Adipocyte (in vitro differentiated cells): ENCODE data around the gene TIGIT.
A peak's percentile ranks its signal among the peaks of the same experiment; 100 is the strongest.

Experiments used
- DNase-seq: peaks from one replicate; pipeline ENCODE4 v3.0.0-alpha.2; 2015; ENCODE audit warnings: low read depth
- H3K27me3 ChIP-seq: replicated peaks from 2 replicates; pipeline ENCODE4 v1.7.0; 2013; ENCODE audit warnings: mild to moderate bottlenecking, low read length, moderate library complexity; ENCODE audit not compliant: control insufficient read depth, insufficient read depth
- H3K36me3 ChIP-seq: 2 replicates; pipeline ENCODE4 v1.7.0; 2013; ENCODE audit warnings: low read length, mild to moderate bottlenecking, moderate library complexity; ENCODE audit not compliant: control insufficient read depth, insufficient read depth, severe bottlenecking
- H3K4me1 ChIP-seq: 2 replicates; pipeline ENCODE4 v1.7.0; 2013; ENCODE audit warnings: mild to moderate bottlenecking, low read length, moderate library complexity; ENCODE audit not compliant: control insufficient read depth, insufficient read depth
- H3K4me3 ChIP-seq: 2 replicates; pipeline ENCODE4 v1.7.0; 2013; ENCODE audit warnings: mild to moderate bottlenecking, low read length, moderate library complexity
- H3K9ac ChIP-seq: 2 replicates; pipeline ENCODE4 v1.7.0; 2013; ENCODE audit warnings: mild to moderate bottlenecking, low read length, moderate library complexity
- H3K9me3 ChIP-seq: 2 replicates; pipeline ENCODE4 v1.7.0; 2013; ENCODE audit warnings: mild to moderate bottlenecking, low read length, moderate library complexity; ENCODE audit not compliant: control insufficient read depth

The TIGIT gene

DNA sequence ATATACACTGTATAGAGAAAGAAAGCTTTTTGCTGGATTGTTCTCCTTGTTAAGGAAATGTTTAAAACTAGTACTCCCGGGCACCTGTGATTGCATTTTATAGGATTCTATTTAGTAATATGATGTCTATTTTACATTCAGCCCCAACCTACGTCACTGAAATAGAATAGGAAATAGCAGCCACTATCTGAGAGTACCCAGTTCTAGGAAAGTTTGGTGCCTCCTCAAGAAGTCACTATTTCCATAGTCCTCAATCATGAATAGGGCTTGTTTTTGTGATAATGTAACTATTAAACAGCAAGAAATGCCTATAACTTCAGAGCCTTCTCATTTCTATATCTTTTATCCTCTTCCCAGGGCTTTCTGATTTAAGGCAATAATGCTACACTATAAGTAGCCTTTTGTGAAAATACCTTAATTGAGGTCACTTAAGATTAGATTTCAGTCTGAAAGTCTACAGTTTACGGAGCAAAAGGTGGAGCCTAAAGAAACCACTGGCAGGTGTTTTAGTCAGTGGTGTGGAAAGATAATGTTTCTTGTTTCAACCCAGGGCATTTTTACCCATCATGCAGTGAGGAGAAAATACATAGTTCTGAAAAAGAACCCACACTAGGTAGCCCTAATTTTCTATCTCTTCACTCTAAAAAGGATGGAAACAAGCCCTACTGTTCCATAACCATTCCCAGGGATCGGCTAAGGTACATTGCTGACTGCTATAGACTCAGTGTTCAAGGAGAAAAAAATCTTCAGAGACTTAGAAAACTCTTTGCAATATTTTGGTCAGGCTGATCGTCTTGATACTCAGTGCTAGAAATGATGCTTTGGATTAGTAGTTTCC, 38.7 kb downstream of the TIGIT start:
- no peaks in the 10 kb centered on the region for H3K4me1 ChIP-seq
- H3K36me3 ChIP-seq, result peaks cover 19% of the 10 kb centered on the region
- H3K9ac ChIP-seq, result no peak overlapping the region
- no peak for DNase-seq
- H3K4me3 ChIP-seq, result no peak overlapping the region
- no peaks in the 10 kb centered on the region for H3K9me3 ChIP-seq
- no peaks in the 10 kb centered on the region for H3K27me3 ChIP-seq

- Histone ChIP-seq H3K36me3 (peaks cover 24% of the 10 kb centered on the region), H3K4me3 (no peak overlapping the region), H3K9ac (no peak overlapping the region), H3K4me1 (no peaks in the 10 kb centered on the region), H3K27me3 (no peaks in the 10 kb centered on the region), H3K9me3 (no peaks in the 10 kb centered on the region)
- no peak for DNase-seq
Measured at GRCh38 chr3:114333180-114333922, 39.5 kb downstream of the TIGIT start.

GRCh38 chr3:114333923-114334240, 40.1 kb downstream of the TIGIT start:
- Histone ChIP-seq H3K27me3 (no peaks in the 10 kb centered on the region), H3K9ac (no peak overlapping the region), H3K4me3 (no peak overlapping the region), H3K36me3 (peaks cover 29% of the 10 kb centered on the region), H3K9me3 (no peaks in the 10 kb centered on the region), H3K4me1 (no peaks in the 10 kb centered on the region)
- no peak for DNase-seq

GRCh38 chr3:114336122-114336697, 42.4 kb downstream of the TIGIT start:
- peak; percentile 36 for DNase-seq
- Histone ChIP-seq H3K9me3 (no peaks in the 10 kb centered on the region), H3K9ac (no peak overlapping the region), H3K4me3 (no peak overlapping the region), H3K4me1 (no peaks in the 10 kb centered on the region), H3K36me3 (peaks cover 37% of the 10 kb centered on the region), H3K27me3 (no peaks in the 10 kb centered on the region)

GRCh38 chr3:114336857-114337256, 43.0 kb downstream of the TIGIT start:
- Histone ChIP-seq H3K4me3 (no peak overlapping the region), H3K27me3 (no peaks in the 10 kb centered on the region), H3K9ac (no peak overlapping the region), H3K9me3 (no peaks in the 10 kb centered on the region), H3K36me3 (peaks cover 37% of the 10 kb centered on the region), H3K4me1 (no peaks in the 10 kb centered on the region)
- DNase-seq, result no peak

- no peaks in the 10 kb centered on the region for H3K27me3 ChIP-seq
- DNase-seq, result no peak
Measured at GRCh38 chr3:114338651-114339357, 45.0 kb downstream of the TIGIT start.

GRCh38 chr3:114344492-114344891, 50.7 kb downstream of the TIGIT start:
- Histone ChIP-seq H3K36me3 (peaks cover 42% of the 10 kb centered on the region), H3K27me3 (no peaks in the 10 kb centered on the region), H3K4me3 (no peak overlapping the region), H3K4me1 (no peaks in the 10 kb centered on the region), H3K9ac (no peak overlapping the region), H3K9me3 (no peaks in the 10 kb centered on the region)
- DNase-seq, result no peak

More at GRCh38 chr3:114338651-114339357, 45.0 kb downstream of the TIGIT start:
- Histone ChIP-seq H3K9ac (no peak overlapping the region), H3K4me3 (no peak overlapping the region), H3K4me1 (no peaks in the 10 kb centered on the region), H3K9me3 (no peaks in the 10 kb centered on the region), H3K36me3 (peaks cover 39% of the 10 kb centered on the region)

DNA sequence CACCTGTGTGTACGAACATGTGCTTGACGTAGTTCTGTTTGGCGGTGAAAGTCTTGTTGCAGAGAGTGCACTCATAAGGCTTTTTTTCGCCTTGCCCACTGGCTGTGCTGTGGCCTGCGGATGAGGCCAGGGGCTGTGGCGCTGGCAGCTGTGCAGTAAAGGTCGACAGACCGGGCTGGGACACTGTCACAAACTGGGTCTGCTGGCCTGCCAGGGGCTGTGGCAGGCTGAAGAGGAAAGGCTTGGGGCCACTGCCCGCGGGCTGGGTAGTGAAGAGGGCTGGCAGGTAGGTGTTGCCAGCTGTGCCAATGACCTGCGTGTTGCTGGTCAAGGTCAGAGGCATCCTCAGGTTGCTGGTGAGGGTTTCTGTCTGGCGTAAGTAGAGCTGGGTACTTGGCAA, 56.4 kb downstream of the TIGIT start:
- H3K4me1 ChIP-seq, result no peaks in the 10 kb centered on the region
- peaks cover 42% of the 10 kb centered on the region for H3K36me3 ChIP-seq
- DNase-seq, result no peak
- H3K9me3 ChIP-seq, result no peaks in the 10 kb centered on the region
- no peak overlapping the region for H3K4me3 ChIP-seq
- no peak overlapping the region for H3K9ac ChIP-seq
- no peaks in the 10 kb centered on the region for H3K27me3 ChIP-seq

DNA sequence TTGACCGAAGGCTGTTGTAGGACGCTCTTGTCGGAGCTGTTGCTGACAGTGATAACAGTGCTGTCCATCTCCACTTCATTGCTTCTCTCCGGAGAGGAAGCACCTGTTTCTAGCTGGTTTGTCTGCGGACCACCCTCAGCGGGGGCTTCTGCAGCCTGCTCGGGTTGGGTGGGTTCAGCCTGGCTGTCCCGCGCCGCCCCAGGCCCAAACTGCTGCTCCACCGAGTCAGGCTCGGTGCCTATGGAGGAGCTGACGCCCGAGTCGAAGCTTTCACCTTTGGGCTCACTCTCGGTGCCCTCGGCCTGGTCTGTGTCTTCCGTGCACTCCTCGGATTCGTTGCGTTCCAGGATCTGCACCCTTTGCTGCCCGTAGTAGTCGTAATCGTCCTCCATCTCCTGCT, 56.9 kb downstream of the TIGIT start:
- no peak overlapping the region for H3K9ac ChIP-seq
- no peak for DNase-seq
- peaks cover 42% of the 10 kb centered on the region for H3K36me3 ChIP-seq
- H3K27me3 ChIP-seq, result no peaks in the 10 kb centered on the region
- no peak overlapping the region for H3K4me3 ChIP-seq
- no peaks in the 10 kb centered on the region for H3K4me1 ChIP-seq
- H3K9me3 ChIP-seq, result no peaks in the 10 kb centered on the region

GRCh38 chr3:114351123-114351821, 57.4 kb downstream of the TIGIT start:
- H3K4me3 ChIP-seq, result no peak overlapping the region
- no peak for DNase-seq
- no peaks in the 10 kb centered on the region for H3K9me3 ChIP-seq
- no peaks in the 10 kb centered on the region for H3K27me3 ChIP-seq
- H3K36me3 ChIP-seq, result peaks cover 42% of the 10 kb centered on the region
- H3K4me1 ChIP-seq, result no peaks in the 10 kb centered on the region
- no peak overlapping the region for H3K9ac ChIP-seq

- no peaks in the 10 kb centered on the region for H3K4me1 ChIP-seq
- H3K27me3 ChIP-seq, result no peaks in the 10 kb centered on the region
- H3K9ac ChIP-seq, result no peak overlapping the region
- H3K36me3 ChIP-seq, result peaks cover 42% of the 10 kb centered on the region
- H3K4me3 ChIP-seq, result no peak overlapping the region
- no peak for DNase-seq
- no peaks in the 10 kb centered on the region for H3K9me3 ChIP-seq
Measured at GRCh38 chr3:114351822-114352145, 58.0 kb downstream of the TIGIT start.
